HG03159 (cell line): ENCODE data around the gene BLOC1S6.
A peak's percentile ranks its signal among the peaks of the same experiment; 100 is the strongest.

Experiments used
- ATAC-seq: cut with Tn5 transposase; IDR thresholded peaks from one replicate; pipeline ENCODE4 v1.9.1; 2021; ENCODE audit warnings: mild to moderate bottlenecking, moderate library complexity; ENCODE audit not compliant: unreplicated experiment

Gene BLOC1S6, protein sequence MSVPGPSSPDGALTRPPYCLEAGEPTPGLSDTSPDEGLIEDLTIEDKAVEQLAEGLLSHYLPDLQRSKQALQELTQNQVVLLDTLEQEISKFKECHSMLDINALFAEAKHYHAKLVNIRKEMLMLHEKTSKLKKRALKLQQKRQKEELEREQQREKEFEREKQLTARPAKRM

DNA sequence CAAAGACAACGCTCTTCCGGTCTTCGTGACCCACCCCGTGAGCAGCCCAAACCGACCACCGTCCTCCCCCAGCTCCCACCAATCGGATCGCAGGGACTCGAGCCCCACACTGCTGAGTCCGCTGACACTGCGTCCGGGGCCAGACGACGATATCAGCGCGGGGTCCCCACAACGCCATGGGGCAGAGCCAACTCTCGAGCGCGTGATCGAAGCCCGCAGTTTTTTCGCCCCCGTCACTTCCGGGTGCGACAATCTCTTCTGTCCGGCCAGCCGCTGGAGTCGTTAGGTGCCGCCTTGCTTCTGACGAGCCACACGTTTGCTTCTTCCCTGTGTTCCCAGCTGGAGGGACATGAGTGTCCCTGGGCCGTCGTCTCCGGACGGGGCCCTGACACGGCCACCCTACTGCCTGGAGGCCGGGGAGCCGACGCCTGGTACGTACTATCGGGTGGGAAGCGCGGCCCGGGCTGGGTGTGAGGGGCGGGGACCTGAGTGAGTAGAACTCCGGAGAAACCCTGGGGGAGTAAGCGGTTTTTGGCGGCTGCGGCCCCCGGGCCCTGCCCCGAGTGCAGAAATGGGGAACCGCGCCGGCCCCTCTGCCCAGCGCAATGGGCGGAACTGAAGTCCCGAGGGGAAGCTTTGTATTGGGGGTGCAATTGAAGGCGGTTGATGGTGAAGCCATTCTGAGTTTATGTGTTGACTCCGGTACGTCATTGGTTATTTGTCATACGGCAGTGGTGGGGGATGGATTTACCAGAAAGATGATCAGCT lies at the start of gene BLOC1S6:
Gene BLOC1S6 (plus strand): TSS at position 285 of the 768 bp plus-strand sequence. CDS start 65 bp downstream, at position 350.
- peak; percentile 88 for ATAC-seq

DNA sequence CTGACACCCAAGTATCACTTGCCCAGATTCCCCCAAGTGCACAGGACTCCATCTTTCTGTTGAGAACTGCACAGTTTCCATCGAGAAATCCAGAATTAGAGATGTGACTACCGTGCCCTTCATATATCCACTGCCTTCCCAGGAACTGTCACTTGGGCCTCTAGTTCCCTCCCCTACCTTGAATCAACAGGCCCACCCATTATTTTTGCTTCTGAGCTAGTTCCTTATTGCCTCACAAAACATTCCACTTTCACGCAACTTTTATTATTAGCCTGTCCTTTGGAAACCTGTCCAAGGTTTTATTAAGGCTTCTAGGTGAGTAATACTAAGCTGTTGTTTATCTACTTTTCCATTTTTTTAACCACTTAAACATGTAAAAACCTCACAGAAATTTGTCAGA lies 47.5 kb upstream of the BLOC1S6 start:
- ATAC-seq: no peak

DNA sequence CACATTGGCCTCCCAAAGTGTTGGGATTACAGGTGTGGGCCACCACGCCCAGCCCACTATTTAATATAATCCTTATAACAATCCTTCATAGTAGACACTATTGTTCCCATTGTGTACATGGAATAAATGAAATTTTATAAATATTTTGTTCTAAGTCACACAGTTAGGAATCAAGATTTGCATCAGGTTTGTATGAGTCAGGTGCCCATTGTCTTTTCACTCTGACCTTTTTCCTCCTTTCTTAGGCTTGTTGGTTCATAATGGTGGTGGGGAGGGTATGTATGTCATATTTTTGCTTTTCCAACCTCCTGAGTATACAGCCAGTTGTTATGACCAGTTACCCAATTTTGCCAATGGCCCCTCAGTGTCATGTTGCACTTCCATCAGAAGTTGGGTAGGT lies 46.6 kb upstream of the BLOC1S6 start:
- no peak for ATAC-seq

DNA sequence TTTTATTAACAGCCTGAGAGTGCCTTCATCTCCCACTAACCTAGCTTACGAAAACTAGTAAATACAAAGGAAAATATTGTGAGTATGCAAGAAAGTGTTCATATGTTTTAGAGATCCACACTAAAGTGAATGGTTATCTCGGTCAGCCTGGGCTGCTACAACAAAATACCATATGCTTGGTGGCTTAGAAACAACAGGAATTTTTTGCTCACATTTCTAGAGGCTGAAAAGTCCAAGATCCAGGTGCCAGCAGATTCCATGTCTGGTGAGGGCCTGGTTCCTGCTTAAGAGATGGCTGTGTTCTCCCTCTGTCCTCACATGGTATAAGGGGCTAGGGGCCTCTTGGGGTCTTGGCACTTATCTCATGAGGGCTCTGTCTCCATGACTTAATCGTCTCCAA lies 44.1 kb upstream of the BLOC1S6 start:
- ATAC-seq: no peak

DNA sequence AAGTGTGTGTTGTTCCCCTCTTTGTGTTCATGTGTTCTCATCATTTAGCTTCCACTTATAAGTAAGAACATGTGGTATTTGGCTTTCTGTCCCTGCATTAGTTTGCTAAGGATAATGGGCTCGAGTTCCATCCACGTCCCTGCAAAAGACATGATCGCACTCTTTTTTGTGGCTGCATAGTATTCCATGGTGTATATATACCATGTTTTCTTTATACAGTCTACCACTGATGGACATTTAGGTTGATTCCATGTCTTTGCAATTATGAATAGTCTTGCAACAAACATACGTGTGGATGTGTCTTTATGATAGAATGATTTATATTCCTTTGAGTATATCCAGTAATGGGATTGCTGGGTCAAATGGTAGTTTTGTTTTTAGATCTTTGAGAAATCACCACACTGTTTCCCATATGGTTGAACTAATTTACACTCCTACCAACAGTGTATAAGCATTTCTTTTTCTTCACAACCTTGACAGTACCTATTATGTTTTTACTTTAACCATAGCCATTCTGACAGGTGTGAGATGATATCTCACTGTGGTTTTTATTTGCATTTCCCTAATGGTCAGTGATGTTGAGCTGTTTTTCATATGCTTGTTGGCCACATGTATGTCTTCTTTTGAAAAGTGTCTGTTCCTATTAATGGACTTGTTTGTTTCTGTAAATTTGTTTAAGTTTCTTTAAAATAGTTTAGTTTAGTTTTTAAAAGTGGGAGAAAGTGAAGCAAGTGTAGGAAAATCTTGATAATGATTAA lies 42.7 kb upstream of the BLOC1S6 start:
- ATAC-seq: no peak

DNA sequence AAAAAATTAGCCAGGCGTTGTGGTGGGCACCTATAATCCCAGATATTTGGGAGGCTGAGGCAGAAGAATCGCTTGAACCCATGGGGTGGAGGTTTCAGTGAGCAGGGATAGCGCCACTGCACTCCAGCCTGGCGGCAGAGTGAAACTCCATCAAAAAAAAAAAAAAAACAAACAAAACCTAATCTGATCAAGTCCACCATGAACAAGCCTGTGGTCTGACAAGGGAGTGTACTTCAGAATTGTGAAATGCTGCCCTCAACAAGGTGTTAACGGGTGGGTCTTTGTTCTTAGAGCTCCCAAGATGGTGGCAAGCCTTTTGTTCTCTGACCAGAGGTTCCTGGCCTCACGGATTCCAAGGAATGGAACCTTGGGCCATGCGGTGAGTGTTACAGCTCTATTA lies 40.4 kb upstream of the BLOC1S6 start:
- no peak for ATAC-seq

DNA sequence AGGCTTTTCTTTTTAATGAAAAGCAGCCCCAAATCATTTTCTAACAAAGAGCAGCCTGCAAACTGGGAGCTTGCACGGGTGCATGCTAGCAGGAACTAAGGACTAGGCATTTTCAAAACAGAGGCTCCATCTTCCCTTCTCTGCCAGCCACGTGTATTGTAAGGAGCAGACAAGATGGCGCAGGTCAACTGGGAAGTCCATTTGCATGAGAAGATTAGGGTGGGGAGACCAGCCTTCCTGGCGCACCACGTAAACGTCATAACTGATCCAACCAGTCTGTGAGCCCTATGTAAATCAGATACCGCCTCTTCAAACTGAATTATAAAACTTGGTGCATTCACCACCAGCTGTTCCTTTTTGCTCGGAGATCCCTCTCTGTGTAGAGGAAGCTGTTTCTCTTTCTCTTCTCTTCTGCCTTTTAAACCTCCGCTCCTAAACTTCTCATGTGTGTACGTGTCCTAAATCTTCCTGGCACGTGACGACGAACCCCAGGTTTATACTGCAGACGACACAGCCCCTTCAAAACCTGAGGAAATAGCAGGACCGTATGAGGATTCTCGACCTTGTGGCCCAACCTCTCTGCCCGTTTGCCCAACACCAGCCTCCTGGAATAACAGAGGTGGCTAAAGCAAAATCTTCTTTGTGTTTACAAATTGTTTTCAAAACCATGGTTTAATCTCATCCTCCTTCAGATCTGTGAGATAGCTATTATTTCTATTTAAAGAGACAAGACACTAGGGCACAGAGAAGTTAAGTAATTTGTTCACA lies 38.2 kb upstream of the BLOC1S6 start:
- ATAC-seq: no peak

DNA sequence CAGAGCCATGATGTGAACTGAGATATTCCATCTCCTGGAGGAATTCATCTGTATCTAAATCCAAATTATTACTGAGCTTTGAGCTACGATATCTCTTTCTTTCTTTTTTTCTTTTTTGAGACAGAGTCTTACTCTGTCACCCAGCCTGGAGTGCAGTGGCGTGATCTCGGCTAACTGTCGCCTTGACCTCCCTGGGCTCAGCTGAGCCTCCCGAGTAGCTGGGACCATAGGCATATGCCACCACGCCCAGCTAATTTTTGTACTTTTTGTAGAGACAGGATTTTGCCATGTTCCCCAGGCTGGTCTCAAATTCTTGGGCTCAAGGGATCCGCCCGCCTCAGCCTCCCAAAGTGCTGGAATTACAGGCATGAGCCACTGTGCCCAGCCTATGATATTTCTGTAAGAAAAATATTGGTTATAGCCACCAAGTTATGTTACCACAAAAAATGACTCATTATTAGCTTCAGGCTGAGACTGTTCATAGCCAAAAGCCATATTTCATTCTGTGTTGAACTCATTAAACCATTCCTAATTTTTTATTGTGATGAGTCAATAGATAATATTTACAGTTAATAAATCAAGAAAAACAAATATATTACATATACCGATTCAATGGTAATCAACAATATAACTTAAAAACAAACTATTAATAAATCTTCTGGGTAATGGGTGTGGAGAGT lies 37.5 kb upstream of the BLOC1S6 start:
- ATAC-seq: no peak

DNA sequence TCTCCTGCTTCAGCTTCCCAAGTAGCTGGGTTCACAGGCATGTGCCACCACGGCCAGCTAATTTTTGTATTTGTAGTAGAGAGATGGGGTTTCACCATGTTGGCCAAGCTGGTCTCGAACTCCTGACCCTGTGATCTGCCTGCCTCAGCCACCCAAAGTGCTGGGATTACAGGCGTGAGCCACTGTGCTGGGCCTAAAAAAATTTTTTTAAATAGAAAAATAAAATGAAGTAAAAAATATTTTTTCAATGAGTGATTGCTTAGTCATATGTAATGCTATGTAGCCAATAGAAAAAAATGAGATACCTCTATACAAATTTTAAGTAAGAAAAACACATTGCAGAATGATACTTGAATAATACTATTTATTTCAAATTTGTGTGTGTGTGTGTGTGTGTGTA lies 36.7 kb upstream of the BLOC1S6 start:
- no peak for ATAC-seq

DNA sequence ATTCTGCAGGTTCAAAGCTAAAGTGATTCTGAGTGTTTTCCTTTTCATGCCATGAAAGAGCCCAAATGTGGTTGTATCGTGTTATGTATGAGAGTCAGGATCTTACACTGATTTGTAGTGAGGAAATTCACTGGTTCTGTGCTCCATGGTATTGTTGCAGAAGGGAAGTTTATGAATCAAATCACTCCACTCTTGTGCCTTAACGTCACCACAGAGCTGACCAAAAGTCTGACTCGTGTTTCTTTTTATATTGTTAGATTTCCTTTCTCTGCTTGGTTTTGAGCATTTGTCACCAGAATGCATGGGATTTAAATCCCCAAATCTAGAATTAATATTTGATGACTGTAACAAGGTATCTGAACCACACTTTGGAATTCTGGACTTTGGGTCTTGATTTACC lies 35.5 kb upstream of the BLOC1S6 start:
- no peak for ATAC-seq

DNA sequence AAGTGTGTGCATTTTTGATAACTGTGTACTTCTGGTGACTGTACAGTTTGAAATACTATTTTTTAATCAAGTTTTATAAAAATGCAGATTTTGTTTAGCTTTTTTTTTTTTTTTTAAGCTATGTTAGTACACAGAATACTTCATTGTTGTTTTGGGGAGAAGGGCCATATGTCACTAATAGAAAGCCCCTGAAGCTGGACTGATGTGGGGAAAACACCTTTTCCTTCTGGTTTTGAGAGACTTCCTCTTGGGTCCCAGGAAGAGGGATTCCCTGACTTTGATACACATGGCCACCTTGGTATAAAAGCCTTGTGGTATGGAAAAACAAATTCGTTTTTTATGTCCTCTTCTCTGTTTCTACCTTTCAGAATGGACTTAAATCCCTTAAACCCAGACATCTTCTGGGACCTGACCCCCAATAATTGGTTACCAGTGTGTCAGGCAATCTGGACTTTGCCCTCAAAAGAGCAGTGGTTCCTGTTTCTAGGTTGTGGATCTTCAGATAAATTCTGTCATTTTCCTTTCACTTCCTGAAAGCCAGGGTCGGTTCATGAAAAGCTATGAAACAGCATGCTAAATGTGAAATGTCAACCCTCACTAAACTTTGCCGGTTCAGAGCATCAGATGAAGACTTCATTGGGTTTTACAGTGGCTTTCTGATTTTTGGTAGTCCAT lies 31.1 kb upstream of the BLOC1S6 start:
- ATAC-seq: no peak

DNA sequence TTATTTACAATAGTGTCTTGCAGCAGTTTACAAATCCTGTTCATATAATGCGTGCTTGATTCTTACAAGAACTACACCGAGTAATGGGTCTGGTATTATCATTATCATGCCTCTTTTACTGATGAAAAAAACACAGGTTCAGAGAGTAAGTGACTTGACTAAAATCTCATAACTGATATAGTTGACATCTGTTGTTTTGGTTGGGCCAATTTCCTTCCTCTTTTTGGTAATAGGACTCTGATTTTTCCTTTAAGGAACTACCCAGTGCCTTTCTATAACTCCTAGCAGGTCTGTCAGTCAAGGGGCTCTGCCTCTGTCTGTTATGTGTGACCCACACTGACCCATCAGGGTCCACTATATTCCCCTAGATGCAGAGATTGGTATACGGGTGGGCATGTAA lies 14.6 kb upstream of the BLOC1S6 start:
- no peak for ATAC-seq

DNA sequence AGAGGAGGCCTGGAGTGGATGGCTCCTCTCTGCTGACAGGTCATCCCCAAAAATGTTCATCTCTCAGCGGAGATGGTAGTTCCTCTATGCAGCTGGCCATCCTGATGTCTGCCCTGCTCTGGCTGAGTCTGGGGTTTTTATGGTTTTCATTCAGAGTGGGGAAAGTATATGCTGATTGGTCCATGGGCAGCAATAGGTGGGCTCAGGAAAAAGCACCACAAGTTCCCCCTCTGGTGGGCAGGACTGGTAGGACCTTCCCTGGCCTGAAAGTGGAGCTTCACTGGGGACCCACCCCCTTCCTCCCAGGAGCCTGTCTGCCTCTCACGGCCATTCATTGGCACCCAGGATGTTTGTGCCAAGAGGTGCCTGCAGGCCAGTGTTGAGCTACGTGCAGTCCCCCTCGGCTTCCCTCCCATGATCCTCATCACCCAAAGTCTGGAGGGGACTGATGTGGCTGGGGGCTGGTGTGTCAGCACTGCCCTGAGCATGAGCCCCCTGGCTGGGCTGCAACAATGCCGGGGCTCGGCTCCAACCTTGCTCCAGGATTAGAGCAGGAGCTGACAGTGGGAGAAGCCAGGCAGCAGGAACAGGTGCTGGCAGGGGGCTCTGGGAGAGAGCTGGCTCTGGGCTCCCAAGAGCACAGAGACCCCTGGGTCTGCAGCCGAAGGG lies 13.1 kb upstream of the BLOC1S6 start:
- ATAC-seq: no peak

DNA sequence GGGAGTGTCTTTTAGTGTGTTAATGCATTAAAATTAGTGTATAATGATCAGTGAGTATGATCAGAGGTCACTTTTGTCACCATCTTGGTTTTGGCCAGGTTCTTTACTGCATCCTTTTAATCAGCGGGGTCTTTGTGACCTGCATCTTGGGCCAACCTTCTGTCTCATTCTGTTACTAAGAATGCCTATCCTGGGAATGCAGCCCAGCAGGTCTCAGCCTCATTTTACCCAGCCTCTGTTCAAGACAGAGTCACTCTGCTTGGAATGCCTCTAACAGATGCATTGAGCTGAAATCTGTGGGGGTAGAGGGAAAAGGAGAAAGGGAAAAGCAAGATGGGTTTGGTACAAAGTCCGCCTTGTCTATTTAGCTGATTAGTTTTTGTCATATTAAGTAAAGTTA lies 5.3 kb upstream of the BLOC1S6 start:
- no peak for ATAC-seq

DNA sequence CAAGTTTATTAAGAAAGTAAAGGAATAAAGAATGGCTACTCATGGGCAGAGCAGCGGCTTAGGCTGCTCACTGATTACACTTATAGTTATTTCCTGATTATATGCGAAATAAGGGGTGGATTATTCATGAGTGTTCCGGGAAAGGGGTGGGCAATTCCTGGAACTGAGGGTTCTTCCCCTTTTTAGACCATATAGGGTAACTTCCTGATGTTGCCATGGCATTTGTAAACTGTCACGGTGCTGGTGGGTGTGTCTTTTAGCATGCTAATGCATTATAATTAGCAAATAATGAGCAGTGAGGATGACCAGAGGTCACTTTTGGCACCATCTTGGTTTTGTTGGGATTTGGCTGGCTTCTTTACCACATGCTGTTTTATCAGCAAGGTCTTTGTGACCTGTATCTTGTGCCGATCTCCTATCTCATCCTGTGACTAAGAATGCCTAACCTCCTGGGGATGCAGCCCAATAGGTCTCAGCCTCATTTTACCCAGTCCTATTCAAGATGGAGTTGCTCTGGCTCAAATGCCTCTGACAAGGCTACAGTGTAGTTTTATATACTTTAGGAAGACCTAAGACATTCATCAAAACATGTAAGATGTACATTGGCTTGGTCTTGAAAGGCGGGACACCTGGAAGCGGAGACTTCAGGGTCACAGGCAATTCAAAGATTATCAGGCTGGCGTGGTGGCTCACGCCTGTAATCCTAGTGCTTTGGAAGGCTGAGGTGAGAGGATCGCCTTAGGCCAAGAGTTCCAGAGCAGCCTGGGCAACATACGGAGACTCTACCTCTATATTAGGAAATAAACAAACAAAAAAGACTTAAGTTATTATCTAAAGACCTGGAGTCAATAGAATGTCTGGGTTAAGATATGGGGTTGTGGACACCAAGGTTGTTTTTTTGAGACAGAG lies 3.2 kb upstream of the BLOC1S6 start:
- no peak for ATAC-seq

DNA sequence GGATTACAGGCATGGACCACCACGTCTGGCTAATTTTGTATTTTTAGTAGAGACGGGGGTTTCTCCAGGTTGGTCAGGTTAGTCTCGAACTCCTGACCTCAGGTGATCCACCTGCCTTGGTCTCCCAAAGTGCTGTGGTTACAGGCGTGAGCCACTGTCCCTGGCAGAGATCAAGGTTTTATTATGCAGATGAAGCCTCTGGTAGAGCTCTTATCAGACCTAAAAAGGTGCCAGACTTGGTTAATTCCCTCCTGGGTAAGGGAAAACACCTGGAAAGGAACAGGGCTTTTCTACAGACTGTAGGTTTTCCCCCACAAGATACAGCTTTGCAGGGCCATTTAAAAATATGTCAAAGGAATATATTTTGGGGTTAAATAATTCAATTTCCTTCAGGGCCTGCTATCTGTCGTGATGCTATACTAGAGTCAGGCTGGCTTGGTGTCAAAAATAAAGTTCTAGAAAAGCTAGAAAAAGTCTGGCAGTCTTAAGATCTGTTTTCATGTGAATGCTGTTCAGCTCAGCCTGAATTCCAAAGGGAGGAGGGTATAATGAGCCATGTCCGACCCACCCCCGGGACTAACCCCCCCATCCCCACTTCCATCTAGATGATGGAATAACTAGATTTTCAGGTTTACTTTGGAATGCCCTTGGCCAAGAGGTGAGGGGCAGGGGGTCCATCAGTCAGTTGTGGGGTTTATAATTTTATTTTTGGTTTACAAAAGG lies 1.9 kb upstream of the BLOC1S6 start:
- ATAC-seq: no peak

DNA sequence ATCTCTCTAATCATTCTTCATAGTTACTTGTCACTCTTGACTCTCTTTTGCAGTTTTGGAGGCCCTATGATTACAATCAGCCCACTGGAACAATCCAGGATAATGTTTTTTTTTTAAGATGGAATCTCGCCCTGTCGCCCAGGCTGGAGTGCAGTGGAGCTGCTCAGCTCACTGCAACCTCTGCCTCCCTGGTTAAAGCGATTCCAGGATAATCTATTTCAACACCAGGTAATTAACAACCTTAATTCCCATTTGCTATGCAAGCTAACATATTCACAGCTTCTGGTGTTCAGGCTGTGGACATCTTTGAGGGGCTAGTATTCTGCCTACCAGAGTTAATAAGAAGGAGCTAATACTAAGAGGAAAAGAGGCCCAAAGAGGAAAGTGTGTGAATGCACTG lies 1.1 kb upstream of the BLOC1S6 start:
- no peak for ATAC-seq

DNA sequence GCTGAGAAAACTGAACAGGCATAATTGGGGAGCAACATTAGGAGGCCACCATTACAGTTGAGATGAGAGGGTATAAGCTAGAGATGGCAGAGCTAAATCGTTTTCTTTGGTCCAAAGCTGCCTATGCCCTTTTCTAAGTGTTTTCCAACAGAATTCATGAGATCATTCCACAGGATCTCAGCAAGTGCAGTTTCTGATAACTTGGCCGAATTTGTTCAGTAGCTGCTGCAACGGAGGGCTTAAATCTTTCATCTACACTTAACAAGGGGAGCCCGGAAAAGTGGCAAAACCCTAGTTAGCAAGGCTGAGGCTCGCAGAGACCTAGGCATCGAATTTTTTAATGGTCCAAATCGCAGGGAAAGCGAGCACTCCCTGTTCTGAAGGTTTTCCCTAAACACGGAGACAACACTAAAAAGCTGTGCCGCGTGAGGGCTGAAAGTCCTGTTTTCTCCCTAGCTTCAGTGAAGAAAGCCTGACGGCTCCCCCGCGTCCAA lies 531 bp upstream of the BLOC1S6 start:
- ATAC-seq: peak; percentile 12
